ENCODE results near the gene PELI1.
"Not testable (repeated sequence)": the region's sequence is repeated elsewhere in the genome, so short reads cannot be mapped to it uniquely, and the experiment has no call there.

PELI1 gene

GRCh38 chr2:64124168-64124567 lies 20.1 kb downstream of the PELI1 start:
- no peak for DNase-seq (ENCODE audit: low read depth in 2 of 3, low spot score in 1 of 3)

DNA sequence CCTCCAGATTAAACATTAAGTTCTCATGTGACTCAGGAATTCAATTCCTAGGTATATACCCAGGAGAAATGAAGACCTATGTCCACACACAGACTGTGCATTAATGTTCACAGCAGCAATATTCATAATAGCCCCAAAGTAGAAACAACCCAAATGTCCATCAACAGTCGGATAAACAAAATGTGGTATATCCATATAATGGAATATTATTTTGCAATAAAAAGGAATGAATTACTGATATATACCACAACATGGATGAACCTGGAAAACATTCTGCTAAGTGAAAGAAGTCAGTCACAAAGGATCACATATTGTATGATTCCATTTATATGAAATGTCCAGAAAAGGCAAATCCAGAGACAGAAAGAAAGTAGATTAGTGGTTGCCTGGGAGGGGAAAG lies 20.5 kb downstream of the PELI1 start:
- no peak for DNase-seq (ENCODE audit: low read depth in 2 of 3, low spot score in 1 of 3)

- no peak for DNase-seq (ENCODE audit: low read depth in 2 of 3, low spot score in 1 of 3)
Measured at GRCh38 chr2:64122358-64122757, 21.9 kb downstream of the PELI1 start.

GRCh38 chr2:64120928-64121327 lies 23.3 kb downstream of the PELI1 start:
- no peak for DNase-seq (ENCODE audit: low read depth in 2 of 3, low spot score in 1 of 3)

DNA sequence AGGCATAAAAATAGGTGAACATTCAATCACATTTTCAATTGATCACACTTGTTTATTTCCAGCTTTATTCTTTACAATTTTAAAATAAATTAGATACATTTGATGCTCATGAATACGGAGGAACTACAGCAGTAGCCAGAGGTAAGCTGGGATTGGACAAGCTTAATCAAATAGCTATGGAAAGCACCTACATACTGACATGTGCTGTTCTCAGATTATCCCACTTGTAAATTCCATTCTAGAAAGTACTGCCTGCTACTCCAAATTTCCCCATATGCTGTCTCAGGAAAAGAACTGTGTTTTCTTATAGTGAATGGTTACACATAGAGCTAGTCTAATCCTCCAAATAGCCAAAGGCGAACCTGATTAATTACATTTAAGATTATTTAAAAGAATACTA lies 24.2 kb downstream of the PELI1 start:
- no peak for DNase-seq (ENCODE audit: low read depth in 2 of 3, low spot score in 1 of 3)

DNA sequence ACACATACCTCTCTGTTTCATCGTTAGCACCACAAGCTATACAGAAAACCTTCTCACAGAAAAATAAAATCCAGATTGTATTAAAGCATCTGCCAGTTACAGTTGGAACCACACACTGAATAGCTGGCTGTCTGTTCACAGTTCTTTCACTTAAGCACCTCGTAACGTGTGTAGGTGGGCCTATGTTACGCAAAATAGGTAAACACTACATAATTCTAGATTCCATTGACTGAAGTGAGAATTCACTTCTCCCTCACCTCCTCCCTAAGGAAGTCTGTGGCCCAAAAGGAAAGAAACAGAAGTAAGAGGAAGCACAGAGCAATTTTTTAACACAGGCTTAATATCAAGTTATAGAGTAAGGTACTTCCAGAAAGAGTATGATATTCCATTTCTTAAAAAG lies 24.9 kb downstream of the PELI1 start:
- DNase-seq (ENCODE audit: low read depth in 2 of 3, low spot score in 1 of 3) = no peak

- DNase-seq (ENCODE audit: low read depth in 2 of 3, low spot score in 1 of 3) = no peak
Measured at GRCh38 chr2:64115808-64116598, 28.2 kb downstream of the PELI1 start.

DNA sequence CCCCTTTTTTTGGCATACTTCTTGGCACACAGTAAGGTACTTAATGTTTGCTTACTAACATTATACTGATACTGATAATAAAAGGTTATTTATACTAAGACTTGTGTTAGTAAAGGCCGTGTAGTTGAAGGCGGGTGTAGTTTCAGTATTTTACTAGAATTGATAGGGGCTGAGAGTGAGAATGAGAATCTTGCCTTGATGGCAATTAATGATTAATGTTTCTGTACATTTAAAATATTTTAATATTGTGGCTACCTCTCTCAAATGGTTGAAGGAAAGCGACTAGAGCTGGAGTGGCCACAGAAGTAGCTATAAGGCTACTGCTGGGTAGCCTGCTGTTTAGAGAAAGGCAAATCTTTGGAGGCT lies 29.3 kb downstream of the PELI1 start:
- no peak for DNase-seq (ENCODE audit: low read depth in 2 of 3, low spot score in 1 of 3)

DNA sequence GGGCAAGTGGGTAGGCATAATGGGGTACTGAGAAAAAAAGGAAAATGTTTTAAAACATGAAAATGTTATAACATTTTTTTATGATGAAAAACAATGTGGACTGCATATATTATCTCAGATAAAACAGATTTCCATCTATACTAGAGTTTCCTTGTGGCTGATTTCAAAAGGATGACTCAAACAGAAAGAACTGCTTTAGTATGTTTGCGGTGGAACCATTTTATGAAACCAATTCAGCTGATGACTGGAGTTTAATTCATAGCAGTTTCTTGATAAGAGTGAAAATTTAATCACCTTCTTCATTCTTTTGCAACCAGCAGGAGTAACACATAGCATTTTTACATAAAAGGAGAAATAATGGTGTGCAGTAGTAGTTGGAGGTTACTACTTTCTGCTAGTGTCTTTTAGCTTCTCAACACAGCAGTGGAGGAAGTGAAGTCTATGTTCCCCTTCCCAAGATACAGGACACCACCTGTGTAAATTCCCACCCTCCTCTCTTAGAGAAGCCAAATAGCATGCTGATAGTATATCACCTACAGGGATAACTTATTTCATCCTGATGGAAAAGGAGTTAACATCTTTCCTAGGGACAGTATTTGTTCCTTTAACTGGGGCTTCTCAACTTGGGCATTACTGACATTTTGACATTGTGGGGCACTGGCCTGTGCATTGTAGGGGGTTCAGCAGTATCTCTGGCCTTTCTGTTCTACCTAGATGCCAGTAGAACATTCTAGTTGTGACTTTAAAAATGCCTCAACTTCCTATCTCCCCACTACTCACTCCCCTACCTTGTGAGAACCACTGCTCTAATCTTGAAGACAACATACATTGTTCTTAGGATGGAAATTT lies 29.9 kb downstream of the PELI1 start:
- no peak for DNase-seq (ENCODE audit: low read depth in 2 of 3, low spot score in 1 of 3)

GRCh38 chr2:64112016-64112415 lies 32.2 kb downstream of the PELI1 start:
- DNase-seq (ENCODE audit: low read depth in 2 of 3, low spot score in 1 of 3) = no peak

GRCh38 chr2:64111426-64111825 lies 32.8 kb downstream of the PELI1 start:
- DNase-seq (ENCODE audit: low read depth in 2 of 3, low spot score in 1 of 3) = no peak

- no peak for DNase-seq (ENCODE audit: low read depth in 2 of 3, low spot score in 1 of 3)
Measured at GRCh38 chr2:64108666-64109241, 35.5 kb downstream of the PELI1 start.

DNA sequence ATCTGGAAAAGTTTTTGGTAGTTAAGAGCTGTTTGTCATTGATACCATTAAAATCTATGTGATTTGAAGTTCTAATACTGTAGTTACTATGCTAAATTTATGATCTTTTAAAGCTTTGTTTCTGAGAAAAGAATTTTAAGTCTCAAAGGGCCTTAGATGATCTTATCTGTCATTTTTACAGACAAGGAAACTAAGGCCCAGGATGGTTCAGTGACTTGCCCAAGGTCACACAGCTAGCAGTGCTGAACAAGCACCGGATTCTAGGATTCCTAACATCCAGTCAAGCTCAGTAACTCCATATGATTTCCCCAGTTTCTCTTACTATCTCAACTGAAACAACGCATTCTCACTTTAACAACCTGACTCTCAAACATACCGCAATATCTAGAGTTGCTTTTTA lies 37.7 kb downstream of the PELI1 start:
- DNase-seq (ENCODE audit: low read depth in 2 of 3, low spot score in 1 of 3) = no peak

DNA sequence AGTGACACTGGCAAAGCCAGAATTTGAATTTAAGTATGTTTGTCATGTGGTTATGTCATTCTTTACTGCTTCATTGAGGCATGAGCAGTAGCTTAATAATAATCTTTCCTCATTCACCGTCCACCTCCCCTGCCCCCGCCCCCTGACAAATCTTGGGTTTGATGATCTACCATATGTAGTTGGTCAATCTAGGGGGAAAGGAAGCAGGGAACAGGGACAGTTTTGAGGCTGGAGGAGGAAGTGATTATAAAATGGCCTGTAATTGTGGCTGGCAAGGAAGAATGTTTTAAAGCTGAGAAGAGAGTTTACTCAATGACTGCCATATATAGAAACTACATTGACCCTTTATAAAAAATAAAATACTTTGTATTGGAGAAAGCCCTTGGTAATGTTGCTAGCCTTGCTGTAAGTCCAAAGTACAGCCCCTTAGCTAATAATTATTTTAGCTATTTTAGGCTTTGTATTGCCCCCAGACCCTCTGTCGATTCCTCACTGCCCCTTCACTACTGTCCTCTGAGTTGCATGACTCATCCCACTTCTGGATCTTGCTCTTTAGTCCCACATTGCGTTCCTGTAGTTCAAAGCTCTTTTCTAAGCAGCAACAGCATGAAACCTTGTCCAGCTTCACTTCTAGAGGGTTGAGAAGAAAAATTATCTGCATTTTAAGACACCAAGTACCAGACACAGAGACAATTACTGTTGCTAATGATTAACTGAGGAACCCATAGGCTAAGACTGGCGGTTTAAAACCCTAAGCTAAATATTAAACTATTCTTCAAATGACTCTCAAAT lies 38.4 kb downstream of the PELI1 start:
- no peak for DNase-seq (ENCODE audit: low read depth in 2 of 3, low spot score in 1 of 3)

DNA sequence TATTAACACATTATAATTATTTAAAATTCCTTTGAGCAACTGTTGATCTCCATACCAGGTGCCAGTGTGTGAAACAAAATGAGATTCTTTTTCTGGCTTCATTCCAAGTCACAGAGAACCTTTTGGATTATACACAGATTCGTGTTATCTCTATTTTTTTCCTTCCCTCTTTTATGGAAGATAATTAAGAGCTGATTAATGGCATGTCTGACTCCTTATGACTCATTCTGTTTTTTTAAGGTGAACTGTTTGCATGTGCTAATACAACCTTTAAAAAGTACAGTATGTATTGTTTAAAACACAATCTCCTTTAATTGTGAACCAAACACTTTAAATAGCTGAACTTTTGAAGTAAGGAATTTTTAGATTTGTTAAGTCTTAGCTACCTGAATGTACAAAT lies 39.3 kb downstream of the PELI1 start:
- DNase-seq (ENCODE audit: low read depth in 2 of 3, low spot score in 1 of 3) = no peak

GRCh38 chr2:64102736-64103135 lies 41.5 kb downstream of the PELI1 start:
- not testable (repeated sequence) for DNase-seq (ENCODE audit: low read depth in 2 of 3, low spot score in 1 of 3)

GRCh38 chr2:64101141-64101591 lies 43.1 kb downstream of the PELI1 start:
- DNase-seq (ENCODE audit: low read depth in 2 of 3, low spot score in 1 of 3) = no peak

- DNase-seq (ENCODE audit: low read depth in 2 of 3, low spot score in 1 of 3) = not testable (repeated sequence)
Measured at GRCh38 chr2:64100584-64100983, 43.6 kb downstream of the PELI1 start.

GRCh38 chr2:64094663-64095382 lies 49.4 kb downstream of the PELI1 start:
- no peak for DNase-seq (ENCODE audit: low read depth in 2 of 3, low spot score in 1 of 3)

DNA sequence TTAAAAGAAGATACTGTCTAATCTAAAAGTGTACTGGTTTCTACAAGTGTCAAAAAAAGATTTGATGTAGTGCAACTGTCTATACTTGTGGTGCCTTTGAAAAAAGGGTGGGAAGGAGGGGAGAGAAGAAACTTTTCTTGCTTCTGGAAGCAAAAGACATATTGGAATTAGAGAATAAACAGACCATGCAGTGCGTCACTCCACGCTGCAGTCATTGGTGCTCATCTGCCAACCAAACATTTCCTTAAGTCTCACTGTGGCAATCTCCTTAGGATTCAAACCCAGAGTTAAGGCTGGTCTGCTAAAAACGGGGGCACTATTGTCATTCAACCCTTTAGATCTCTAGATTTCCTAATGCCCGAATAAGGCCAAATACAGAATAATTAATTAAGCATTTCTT lies 50.9 kb downstream of the PELI1 start:
- no peak for DNase-seq (ENCODE audit: low read depth in 2 of 3, low spot score in 1 of 3)

- DNase-seq (ENCODE audit: low read depth in 2 of 3, low spot score in 1 of 3) = no peak
Measured at GRCh38 chr2:64092502-64092901, 51.7 kb downstream of the PELI1 start.
